HFF-Myc (cell line): ENCODE data around the gene NEDD4L.

Experiments used
- DNase-seq: peaks from one replicate; pipeline ENCODE4 v3.0.0-alpha.2; 2011; ENCODE audit warnings: low read depth; ENCODE audit errors: extremely low read depth
- H3K4me3 ChIP-seq: replicated peaks from 2 replicates; pipeline ENCODE4 v1.5.1; 2011; ENCODE audit warnings: low read depth, mild to moderate bottlenecking, control low read depth, low read length
- CTCF ChIP-seq: IDR thresholded peaks from 2 replicates; pipeline ENCODE4 v1.5.1; 2012; ENCODE audit warnings: mild to moderate bottlenecking, low read depth, low read length, control low read depth; ENCODE audit errors: missing control alignments

The NEDD4L gene

DNA sequence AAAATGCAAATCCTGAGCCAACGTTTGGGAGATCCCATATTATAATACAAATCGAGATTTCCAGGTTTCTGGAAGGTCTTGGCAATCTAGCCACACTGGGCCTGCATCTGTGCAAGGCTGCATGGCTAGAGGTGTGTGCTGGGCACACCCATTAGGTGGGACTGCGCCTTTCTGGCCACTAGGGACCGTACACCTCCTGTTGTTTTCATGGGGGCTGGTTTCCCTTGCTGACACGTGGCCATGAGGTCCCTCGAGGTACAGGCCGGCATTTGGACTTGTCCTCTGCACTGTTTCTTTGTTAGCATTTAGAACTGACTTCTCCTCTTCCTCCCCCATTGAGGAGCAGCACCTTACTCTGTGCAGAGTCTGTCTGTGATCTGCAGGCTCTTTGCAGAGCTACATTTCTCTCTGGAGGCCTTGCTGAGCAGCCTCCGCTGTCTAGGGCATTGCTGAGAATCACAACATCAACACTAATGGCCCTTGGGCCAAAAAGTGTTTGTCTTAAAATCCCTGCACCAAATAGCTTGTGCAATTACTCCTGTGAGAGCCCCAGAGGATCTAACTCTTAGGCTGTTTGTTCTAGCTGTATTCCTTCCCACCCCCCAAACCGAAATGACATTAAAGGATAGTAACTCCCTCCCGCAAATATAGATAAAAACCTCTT, 131.2 kb downstream of the NEDD4L start:
- no peak for DNase-seq
- no peak overlapping the region for H3K4me3 ChIP-seq
- peak; percentile 26 for TF ChIP-seq CTCF

- no peak overlapping the region for H3K4me3 ChIP-seq
- no peak for TF ChIP-seq CTCF
- DNase-seq, result no peak
Measured at GRCh38 chr18:58175786-58176176, 131.8 kb downstream of the NEDD4L start.

- no peak for TF ChIP-seq CTCF
- DNase-seq, result peak; percentile 73
- H3K4me3 ChIP-seq, result no peak overlapping the region
Measured at GRCh38 chr18:58177004-58177717, 133.1 kb downstream of the NEDD4L start.

DNA sequence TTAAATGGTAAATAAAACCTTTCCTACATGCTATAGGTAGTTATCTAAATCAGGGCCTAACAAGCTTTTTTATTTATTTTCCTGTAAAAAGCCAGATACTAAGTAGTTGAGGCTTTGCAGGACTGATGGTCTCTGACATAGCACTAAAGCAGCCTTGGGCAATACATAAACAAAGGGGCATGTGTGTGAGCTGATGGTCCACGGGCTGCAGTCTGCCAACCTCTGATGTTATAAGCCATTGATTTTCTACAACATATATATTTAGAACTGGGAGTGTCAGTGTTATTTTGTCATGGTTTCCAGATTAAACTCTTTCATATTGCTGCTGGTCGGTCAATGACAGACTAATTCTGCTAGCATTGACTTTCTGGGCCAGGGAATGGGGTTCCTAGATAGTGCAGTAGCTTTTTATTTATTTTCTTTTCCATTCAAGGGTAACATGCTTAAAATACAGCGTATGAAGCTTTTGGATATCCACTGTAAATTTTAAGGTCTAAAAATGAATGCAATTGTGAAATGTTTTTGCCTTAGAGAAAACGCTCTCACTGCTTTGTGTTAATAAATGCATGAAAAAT, 134.0 kb downstream of the NEDD4L start:
- no peak for DNase-seq
- TF ChIP-seq CTCF, result no peak
- no peak overlapping the region for H3K4me3 ChIP-seq

DNA sequence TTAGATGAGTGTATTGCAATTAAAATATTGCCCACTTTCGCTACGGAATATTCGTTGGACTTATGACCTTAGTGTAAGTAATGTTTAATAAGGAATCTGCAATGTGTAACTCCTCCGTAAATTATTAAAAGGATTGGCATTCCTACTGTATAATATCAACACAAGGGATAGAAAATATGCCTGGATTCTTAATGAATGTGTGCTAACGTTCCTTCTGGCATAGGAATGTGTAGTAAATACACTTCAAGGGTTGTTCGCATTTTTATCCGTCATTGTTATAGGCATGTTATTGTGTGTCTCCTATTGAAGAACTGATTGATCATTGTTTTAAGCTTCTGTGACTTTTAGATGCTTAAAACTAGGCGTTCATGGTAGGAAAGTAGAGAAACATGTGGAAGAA, 134.5 kb downstream of the NEDD4L start:
- TF ChIP-seq CTCF, result no peak
- H3K4me3 ChIP-seq, result no peak overlapping the region
- no peak for DNase-seq

- H3K4me3 ChIP-seq, result no peak overlapping the region
Measured at GRCh38 chr18:58180172-58180571, 136.1 kb downstream of the NEDD4L start.

More at GRCh38 chr18:58180172-58180571, 136.1 kb downstream of the NEDD4L start:
- TF ChIP-seq CTCF, result no peak
- no peak for DNase-seq
